Transverse colon (tissue), 4 donors: ENCODE measurements around the gene PDE2A.

Source experiments
- CTCF ChIP-seq, 5 experiments: fragments of 200-600 bp in 3 of 5; fragments of 450-650 bp in 2 of 5; sonication (generic) in 3 of 5; IDR thresholded peaks; 1 replicate in 2 of 5; 2 replicates in 3 of 5; pipeline ENCODE4 v1.5.1; 2016 to 2017; ENCODE audit warnings: antibody characterized with exemption in 5 of 5, inconsistent platforms in 3 of 5, mild to moderate bottlenecking in 2 of 5, moderate library complexity in 1 of 5
- POLR2AphosphoS5 ChIP-seq, 3 donors: sonication (generic); formaldehyde crosslinking; IDR thresholded peaks; one replicate each; pipeline ENCODE4 v1.6.1; 2016; ENCODE audit warnings: antibody characterized with exemption in 3 of 3

DNA sequence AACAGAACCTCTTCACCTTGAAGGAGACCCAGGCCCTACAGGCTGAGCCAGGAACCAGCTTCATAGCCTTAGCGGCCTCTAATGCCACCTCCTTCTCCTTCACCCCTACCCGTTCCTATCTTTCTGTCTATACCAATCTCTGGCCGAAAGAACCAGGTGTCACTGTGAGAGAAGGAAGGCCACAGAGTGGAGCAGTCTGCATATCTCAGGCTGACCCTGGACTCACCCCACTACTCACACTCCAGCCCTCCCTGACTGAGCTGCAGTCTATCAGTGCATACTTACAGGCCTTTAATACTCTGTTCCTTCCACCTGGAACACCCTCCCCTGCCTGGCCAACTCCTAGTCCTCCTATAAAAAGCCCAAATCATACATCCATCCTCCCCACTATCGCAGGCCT is 45.3 kb upstream of the PDE2A start:
- TF ChIP-seq CTCF (IDR thresholded peaks at IDR 0.05) (no peak), POLR2AphosphoS5 (IDR thresholded peaks at IDR 0.05) (no peak)
